GM19351 (cell line): ENCODE measurements around the gene PDZD11.
"Not testable (repeated sequence)": the region's sequence is repeated elsewhere in the genome, so short reads cannot be mapped to it uniquely, and the experiment has no call there.

Experiments used
- ATAC-seq: cut with Tn5 transposase; IDR thresholded peaks from one replicate; pipeline ENCODE4 v1.9.1; 2021; ENCODE audit warnings: mild to moderate bottlenecking, moderate library complexity; ENCODE audit not compliant: unreplicated experiment

Gene PDZD11

GRCh38 chrX:70289793-70290770 lies at the start of gene PDZD11, which contains the start of gene KIF4A:
Gene PDZD11 (minus strand): TSS chrX:70289927. CDS start chrX:70289341, 586 bp downstream.
Gene KIF4A (plus strand): TSS chrX:70290104. CDS start chrX:70290459, 355 bp downstream.
- peak; percentile 95 for ATAC-seq

GRCh38 chrX:70338290-70338689 lies 48.6 kb upstream of the PDZD11 start:
- no peak for ATAC-seq

DNA sequence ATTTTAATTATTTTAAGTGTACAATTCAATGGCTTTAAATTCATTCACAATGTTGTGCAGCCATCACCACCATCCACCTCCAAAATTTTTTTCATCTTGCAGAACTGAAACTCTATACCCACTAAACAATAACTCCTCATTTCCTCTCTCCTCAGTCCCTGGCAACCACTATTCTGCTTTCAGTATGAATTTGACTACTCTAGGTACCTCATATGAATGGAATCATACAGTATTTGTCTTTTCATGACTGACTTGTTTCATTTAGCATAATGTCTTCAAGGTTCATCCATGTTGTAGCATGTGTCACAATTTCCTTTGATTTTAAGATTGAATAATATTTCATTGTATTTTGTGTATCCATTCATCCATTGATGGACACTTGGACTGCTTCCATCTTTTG lies 47.0 kb upstream of the PDZD11 start:
- peak; percentile 100 for ATAC-seq

- ATAC-seq = no peak
Observed at GRCh38 chrX:70332600-70332999, 42.9 kb upstream of the PDZD11 start.

DNA sequence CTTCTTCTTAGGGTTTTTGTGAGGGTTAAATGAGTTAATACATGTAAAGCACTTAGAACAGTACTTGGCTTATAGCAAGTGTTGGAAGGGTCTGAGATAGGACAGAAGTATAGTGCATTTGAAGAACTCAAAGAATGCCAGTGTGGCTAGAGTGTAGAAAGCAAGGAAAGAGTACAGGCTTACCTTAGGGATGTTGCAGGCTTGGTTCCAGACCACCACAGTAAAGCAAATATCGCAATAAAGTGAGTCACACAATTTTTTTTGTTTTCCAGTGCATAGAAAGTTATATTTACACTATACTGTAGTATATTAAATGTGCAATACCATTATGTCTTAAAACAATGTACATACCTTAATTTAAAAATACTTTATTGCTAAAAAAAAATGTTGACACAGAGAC lies 41.4 kb upstream of the PDZD11 start:
- ATAC-seq = no peak

GRCh38 chrX:70324326-70324725 lies 34.6 kb upstream of the PDZD11 start:
- no peak for ATAC-seq

- not testable (repeated sequence) for ATAC-seq
Observed at GRCh38 chrX:70323628-70324027, 33.9 kb upstream of the PDZD11 start.

DNA sequence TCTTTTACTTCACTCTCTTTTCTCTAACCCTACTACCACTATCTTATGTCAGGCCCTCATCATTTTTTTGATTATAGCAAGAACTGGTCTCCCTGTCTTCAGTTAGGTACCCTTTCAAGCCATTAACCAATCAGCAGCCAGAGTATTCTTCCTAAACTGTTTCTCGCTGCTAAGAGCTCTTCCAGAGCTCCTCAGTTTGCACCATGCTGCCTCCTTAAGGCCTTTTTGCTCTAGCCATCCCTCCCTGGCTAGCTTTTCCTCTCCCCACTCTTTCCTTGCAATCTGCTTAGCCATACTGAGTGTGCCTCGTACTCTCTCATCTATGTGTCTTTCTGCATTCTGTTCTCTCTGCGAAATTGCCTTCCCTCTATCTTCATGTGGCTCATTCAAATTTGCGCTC lies 33.1 kb upstream of the PDZD11 start:
- ATAC-seq = no peak

GRCh38 chrX:70313503-70313902 lies 23.8 kb upstream of the PDZD11 start:
- no peak for ATAC-seq

DNA sequence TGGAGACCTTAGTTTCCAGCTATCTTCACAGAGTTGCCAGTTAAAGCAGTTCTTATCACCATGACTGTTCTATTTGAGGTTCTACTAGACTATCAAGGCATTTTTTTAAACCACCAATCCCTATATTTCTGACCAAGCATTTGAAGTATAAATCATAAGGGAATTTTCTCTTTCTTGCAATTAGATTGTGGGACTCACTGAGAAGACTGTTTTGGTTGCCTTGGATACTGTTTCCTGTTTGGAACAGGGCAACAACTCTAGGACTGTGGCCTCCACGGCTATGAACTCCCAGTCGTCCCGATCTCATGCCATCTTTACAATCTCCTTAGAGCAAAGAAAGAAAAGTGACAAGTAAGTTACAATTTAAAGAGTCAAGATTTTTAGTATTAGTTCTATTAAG lies 12.0 kb upstream of the PDZD11 start:
- no peak for ATAC-seq

GRCh38 chrX:70293621-70294020 lies 3.9 kb upstream of the PDZD11 start:
- ATAC-seq = no peak

DNA sequence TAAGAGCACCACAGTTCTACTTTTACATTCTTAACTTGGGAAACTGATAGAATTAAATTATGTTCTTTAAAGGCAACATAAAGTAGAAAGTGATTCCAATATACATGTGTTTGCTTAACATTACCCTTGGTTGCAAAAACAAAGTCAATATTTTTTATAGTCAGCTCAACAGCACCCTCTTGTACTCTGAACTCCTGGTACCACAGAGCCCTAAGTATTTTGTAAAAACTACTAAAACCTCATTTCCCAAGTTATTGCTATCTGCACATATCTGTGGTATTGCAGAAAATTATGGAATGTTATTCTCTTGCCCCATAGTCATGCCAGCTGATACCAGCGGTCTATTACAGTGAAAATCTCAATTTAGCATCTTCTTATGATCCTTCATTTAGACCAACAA lies 3.1 kb upstream of the PDZD11 start:
- no peak for ATAC-seq

DNA sequence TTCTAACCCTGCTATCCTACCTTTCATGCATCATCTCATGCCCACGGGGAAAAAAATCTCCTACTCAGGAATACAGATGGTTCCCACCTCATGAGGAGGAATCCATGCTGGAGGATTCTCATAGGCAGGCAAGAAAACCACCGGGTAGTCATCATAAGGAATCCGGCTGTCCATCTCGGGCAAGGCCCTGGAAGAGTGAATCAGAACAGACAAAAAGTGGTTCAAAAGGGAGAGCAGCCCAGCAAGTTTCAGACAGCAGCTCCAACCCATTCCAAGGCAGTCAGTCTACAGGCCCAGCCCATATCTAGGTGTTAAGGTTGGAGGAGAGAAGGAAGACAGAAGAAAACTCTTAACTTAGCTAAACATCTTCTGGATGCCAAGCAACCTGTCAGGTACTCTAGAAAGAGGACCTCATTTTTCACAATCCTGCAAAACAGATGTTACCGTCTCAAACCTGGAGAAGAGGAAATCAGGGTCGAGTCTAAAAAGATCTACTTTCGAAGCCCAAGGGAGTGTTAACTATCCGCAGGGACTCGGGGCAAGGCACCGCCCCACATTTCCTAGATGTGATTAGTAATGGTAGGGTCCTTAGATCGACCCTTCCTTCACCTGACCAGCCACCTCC lies 447 bp downstream of the PDZD11 start:
- ATAC-seq = peak; percentile 3

- ATAC-seq = no peak
Observed at GRCh38 chrX:70281951-70282350, 7.8 kb downstream of the PDZD11 start, which contains the start of gene RAB41. Gene RAB41 (plus strand): TSS chrX:70282172. CDS start chrX:70282218, 46 bp downstream.

DNA sequence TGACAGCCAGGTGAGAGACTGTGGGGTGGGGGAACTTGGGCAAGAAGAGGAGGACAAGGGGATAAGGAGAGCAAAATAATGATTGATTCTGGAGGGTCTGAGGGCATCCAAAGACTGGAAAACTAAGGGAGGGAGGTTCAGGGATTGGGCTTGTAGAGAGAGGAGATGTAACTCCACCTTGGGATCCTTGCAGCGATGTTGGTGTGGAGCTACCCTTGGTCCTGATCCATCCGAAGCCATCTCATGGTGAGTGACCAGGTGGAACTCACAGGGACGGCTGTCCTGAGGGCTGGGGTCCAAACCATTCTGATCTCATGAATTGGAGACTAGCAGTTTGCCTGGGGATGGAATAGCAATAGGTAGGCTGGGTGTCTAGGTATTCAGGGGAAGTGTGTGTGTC lies 9.2 kb downstream of the PDZD11 start:
- ATAC-seq = no peak

DNA sequence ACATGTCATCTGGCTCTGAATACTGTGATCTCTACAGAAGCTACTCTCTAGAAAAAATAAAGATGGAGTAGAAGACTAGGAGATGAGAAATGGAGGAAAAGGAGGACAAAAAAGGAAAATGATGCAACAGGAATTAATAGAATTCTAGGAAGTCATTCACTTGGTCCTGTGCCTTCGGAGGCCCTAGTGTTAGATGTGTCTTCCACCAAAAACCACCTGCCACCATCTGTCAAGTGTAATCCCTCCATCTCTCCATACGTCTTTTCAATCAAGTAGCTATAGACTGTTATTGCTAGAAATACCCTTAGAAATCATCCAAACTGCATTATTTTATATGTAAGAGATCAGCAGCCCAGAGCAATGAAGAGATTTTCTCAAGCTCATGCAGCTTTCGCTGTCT lies 10.6 kb downstream of the PDZD11 start:
- no peak for ATAC-seq

- not testable (repeated sequence) for ATAC-seq
Observed at GRCh38 chrX:70274029-70274428, 15.7 kb downstream of the PDZD11 start.

DNA sequence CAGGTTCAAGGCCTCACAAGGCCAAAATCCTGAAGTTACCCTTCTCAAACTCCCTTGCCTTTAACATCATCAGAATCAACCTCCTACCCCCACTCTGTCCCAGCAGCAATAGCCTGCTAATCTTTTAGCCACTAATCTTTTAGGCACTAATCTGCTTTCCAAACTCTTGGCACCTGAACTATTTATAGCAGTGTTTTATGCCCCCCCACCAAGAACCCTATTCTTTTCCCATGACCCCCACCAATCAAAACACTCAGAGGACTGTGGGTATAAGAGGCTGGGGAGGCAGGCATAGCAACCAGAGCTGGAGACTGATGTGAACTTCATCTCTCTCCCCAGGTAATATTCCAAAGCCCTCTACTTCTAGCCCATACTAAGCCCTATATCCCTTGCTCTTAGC lies 21.7 kb downstream of the PDZD11 start, which contains the start of gene ARR3:
Gene ARR3, plus strand, starts transcription at position 301 of the 400 bp plus-strand sequence. CDS start 1,052 bp downstream, outside the sequence.
- ATAC-seq = no peak

- ATAC-seq = no peak
Observed at GRCh38 chrX:70264784-70265183, 24.9 kb downstream of the PDZD11 start.

- peak; percentile 92 for ATAC-seq
Observed at GRCh38 chrX:70262952-70263567, 26.7 kb downstream of the PDZD11 start.

GRCh38 chrX:70260104-70260503 lies 29.6 kb downstream of the PDZD11 start, which contains the start of gene P2RY4:
Gene P2RY4 (minus strand): TSS chrX:70260204. CDS start chrX:70259624, 580 bp downstream.
- no peak for ATAC-seq
